Measurements from ENCODE around the gene PHYHD1. TPM values are rescaled to one million over a fixed set of nuclear protein-coding genes. Genes with fewer than 3 reads are reported as not detected.

Gene PHYHD1
- total RNA-seq, 1 donor from 2014 or later = 13.6 TPM

DNA sequence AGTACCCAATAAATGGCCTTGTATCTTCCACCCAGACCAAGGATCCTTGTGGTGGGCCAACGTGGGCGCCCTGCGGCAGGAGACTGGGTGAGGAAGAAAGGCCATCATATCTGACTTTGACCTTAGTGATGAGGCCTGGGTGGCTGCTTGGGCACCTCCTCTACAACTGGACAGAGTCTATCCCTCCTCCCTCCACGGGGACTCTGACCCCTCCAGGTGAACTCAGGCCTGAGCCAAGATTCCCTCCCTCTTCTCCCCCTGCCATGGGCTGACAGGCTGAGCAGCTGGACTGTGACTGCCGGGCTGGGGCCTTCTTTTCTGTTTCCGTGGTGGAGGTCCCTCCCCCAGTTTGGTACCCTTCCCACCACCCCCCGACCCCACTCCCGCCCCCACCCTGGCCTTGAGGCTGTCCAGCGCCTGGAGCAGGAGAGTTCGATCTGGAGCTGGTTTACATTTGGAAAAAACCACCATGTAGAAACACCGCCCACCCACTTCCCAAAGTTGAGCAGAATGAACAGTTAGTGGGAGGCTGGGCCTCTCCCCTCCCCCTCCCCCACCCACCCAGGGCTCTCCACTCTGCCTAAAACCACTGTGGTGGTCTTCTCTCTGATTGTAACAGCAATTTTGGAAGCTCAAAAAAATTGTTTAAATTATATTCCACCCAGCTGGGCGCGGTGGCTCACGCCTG lies 1.2 kb upstream of the PHYHD1 start:
- no peak for DNase-seq (ENCODE audit: low spot score)

DNA sequence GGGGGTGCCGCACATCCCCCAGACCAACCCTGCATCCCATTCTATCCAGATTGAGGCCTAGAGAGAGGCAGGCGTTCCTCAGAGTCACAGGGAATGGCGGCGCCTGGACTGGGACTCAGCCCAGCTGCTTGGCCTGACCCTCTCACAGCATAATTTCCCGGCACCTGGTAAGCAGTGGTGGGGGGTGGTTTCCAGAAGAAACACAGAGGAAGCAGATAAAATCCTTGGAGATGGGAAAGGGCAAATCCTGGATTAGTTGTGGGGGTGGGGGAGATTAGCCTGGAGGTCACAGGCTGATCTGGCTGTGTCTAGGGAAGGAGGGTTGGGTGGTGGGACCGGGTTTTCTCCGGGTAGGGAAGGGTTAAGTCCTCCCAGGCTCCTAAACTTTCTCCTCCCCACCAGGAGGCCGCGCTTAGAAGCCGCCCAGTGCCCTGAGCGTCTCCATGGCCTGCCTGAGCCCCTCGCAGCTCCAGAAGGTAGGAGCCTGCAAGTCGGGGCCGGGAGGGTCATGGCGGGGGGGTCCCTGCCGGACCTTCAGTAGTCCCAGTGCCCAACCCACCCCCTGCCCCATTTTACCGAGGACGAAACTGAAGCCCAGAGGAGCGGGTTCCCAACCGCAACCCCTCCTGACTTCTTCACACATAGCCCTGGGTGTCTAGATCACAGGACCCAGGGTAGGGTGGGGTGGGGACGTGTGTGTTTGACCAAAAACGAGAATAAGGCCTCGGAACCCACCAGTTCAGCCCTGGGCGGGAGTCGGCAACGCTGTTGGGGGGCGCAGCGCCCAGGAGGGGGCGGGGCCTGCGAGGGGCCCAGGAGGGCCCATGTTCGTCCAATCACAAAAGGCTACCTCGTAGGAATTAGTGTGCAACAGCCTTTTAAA lies 1.3 kb downstream of the PHYHD1 start:
- no peak for DNase-seq (ENCODE audit: low spot score)

DNA sequence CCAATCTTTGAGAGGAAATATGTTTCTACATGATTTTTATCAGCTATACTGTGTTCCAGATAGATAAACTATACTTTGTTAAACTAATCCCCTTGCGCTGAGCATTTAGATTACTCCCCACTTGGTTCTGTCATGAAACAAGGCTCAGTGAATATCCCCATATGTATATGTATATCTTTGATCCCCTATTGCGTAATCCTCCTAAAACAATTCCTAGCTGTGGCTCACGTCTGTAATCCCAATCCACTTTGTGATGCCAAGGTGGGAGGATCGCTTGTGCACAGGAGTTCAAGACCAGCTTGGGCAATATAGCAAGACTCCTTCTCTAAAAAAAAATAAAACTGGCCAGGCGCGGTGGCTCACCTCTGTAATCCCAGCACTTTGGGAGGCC lies 2.7 kb downstream of the PHYHD1 start:
- no peak for DNase-seq (ENCODE audit: low spot score)

- no peak for DNase-seq (ENCODE audit: low spot score)
These were observed 7.1 kb downstream of the PHYHD1 start for GRCh38 chr9:128927731-128928411.

GRCh38 chr9:128928624-128929023 lies 7.8 kb downstream of the PHYHD1 start:
- DNase-seq (ENCODE audit: low spot score) = no peak

GRCh38 chr9:128929560-128929959 lies 8.8 kb downstream of the PHYHD1 start:
- DNase-seq (ENCODE audit: low spot score) = no peak

DNA sequence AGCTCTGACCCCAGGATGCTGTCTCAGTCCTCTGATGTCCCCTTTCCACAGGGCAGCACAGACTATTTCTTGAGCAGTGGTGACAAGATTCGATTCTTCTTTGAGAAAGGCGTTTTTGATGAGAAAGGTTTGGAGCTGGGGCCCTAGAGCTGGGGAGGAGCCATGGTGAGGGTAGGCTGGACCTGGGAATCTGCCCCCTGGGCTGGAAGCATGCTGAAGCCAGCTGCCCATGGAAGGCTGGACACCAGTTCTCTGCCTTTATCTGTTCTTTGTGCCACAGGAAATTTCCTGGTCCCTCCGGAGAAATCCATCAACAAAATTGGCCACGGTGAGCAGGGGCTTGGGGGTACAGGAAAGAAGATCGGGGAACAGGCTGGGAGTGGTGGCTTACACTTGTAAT lies 12.9 kb downstream of the PHYHD1 start:
- DNase-seq (ENCODE audit: low spot score) = no peak

GRCh38 chr9:128936171-128936865 lies 15.5 kb downstream of the PHYHD1 start:
- DNase-seq (ENCODE audit: low spot score) = no peak

DNA sequence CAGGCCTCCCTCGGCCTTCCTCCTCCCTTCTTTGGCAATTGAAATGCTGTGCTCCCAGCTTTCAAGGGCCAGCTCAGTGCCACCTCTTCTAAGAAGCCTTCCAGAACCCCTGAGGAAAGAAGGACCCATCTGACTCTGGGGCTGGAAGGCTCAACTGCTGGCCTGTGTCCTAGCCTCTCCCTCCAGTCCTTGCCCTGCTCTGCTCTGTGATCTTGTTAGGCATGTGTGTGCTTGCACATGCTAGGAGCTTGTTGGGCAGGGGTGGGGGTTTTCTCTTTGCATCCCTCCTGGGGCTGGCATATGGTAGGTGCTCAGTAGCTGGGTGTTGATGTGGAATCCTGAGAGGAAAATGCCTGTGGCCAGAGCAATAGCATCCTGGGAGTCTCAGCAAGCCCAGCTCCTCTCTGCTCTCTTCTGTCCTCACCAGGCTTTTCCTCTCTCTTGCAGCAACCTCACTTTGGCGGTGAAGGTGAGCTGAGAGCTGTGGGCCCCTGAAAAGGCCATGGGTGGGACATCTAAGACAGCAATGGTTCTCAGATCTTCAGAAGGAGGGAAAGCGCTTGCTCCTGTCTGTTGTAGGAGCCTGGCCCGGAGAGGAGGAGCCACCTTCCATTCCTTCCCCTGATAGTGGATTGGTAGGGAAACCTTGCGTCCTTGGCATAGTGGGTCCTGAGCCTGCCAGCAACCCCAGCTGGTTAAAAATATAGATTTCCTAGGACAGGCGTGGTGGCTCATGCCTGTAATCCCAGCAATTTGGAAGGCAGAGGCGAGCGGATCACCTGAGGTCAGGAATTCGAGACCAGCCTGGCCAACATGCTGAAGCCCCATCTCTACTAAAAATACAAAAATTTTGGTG lies 16.8 kb downstream of the PHYHD1 start:
- peak; percentile 14 for DNase-seq (ENCODE audit: low spot score)

DNA sequence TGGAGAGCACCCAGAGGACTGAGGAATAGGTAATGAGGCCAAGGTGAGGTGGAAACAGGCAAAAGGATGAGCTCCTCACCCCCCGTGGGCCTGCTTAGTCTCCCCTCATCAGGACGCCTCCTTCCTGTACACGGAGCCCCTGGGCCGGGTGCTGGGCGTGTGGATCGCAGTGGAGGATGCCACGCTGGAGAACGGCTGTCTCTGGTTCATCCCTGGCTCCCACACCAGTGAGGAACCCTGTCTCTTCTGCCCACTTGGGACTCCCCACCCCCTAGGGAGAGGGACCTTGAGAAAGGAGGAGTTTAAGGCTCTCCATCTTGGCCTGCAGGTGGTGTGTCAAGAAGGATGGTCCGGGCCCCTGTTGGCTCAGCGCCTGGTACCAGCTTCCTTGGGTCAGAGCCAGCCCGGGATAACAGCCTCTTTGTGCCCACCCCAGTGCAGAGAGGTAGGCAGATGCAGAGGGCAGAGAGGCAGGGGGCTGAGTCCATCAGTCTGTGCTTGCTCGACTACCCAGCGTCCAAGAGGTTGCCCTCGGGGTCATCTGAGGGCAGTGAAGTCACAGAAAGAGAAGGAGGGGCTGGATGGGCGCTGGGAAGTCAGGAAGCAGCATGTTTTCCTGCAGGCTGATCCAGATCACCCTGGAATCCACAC lies 19.6 kb downstream of the PHYHD1 start:
- DNase-seq (ENCODE audit: low spot score) = peak; percentile 76

DNA sequence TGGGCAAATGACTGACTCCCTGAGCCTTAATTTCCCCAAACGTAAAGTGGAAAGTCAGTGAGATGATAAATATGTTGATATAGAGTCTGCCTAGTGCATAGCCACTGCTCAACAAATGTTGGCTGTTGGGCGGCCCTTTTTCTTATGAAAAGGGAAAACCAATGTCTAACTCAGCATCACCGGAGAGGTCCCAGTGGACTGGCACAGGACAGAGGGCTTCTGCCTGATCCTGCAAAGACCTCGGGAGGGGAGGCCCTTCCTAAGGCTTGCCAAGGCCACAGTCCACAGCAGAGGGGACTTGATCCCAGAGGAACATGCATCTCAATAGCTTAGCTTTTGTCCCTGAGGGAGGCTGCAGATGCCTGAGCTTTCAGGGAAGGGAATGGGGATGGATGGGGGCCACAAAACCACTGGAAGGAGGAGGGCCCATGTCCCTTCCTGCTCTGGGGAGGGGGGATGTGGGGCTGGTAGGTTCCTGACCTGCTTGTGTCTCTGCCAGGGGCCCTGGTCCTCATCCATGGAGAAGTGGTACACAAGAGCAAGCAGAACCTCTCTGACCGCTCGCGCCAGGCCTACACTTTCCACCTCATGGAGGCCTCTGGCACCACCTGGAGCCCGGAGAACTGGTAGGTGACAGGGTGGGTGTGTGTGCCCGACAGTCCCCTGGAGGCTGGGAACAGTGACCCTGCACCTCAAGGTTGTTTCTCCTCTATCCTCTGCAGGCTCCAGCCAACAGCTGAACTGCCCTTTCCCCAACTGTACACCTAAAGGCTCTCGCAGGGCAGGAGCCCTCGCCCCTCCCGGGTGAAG lies 20.4 kb downstream of the PHYHD1 start:
- peak; percentile 84 for DNase-seq (ENCODE audit: low spot score)

DNA sequence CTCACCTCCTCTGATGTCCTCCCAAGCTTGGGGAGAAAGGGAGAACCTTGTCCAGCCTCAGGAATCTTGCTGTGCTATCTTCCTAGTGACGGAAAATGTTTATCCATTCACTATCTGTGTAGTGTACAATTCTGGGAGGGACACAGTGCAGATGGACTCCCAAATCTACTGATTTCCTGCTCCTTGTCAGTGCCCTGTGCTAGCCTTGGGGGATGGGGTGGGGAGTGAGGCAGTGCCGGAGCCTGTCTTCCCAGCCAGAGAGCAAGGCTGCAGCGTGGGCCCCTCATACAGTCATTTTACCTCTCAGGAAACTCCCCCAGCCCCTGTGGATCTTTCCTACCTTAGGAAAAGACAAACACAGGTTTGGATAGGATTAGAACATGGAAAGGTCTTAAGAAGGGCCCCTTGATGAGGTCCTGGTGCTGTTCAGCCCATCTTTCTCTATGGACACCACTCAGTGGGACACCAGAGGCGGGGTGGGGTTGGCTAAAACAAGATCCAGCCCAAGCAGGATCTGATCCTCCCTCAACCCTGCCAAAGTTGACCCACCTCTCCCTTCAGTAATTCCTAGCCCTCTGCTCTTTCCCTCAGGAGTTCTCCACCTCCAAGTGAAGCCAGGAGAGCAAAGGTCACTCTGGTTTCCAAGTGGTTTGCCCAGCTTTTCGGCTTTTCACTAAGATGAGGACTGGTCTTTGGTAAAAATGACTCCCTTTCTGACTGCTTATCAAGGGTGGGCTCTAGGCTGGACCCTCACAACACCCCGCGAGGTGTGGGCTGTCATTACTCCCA lies 23.2 kb downstream of the PHYHD1 start:
- DNase-seq (ENCODE audit: low spot score) = peak; percentile 9

GRCh38 chr9:128944966-128945365 lies 24.2 kb downstream of the PHYHD1 start:
- DNase-seq (ENCODE audit: low spot score) = peak; percentile 41

- DNase-seq (ENCODE audit: low spot score) = peak; percentile 65
These were observed 25.2 kb downstream of the PHYHD1 start for GRCh38 chr9:128945798-128946501.

DNA sequence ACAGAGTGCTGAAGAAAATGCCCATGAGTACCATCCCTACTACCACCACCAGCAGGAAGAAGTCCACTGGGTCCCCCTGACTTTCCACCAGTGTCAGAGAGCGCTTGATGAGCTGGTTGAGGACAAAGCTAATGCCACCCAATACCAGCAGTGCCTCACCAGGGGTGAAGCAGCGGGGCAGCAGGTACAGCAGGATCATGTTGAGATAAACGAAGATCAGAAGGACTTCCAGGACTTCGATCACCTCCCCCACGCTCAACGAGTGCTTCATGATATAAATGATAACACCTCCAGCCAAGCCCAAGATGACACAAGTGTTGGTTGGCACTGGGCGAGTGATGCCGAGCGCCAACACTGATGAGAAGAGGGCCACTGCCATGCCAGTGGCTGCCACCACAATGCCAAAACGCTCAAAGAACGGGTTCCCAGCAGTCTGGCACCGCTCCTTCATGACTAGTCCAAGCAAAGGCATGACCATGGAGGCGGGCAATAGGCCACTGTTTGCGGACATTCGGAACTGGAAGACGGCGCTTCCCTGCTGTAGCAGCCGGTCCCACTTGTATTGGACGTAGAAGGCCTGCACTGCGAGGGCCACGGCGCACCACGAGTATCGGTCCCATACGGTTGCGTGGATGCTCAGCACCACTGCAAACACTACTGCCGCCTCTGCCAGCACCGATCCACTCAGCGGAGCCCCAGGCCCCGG lies 25.9 kb downstream of the PHYHD1 start:
- peak; percentile 51 for DNase-seq (ENCODE audit: low spot score)

DNA sequence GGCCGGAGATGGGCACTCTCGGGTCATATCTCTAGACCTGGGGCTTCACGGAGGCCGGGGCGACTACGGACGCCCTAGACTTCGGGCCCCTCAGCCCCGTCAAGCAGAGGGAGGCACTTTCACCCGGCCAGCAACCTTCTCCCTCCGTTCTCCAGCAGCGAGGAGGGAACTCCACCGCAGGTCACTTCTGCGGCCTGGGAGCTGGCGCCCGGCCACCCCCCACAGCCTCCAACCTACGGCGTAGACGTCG lies 26.4 kb downstream of the PHYHD1 start:
- DNase-seq (ENCODE audit: low spot score) = peak; percentile 88
